Mucosa of rectum (tissue), 2 donors: ENCODE measurements around the gene ETS1.

Source experiments
- H3K27ac ChIP-seq, 2 donors: one replicate each; pipeline ENCODE4 v1.7.0; 2013; ENCODE audit warnings: inconsistent platforms in 2 of 2, low read depth in 2 of 2, low read length in 2 of 2
- H3K27me3 ChIP-seq, 2 donors: one replicate each; pipeline ENCODE4 v1.7.0; 2013; ENCODE audit warnings: low read length in 2 of 2; ENCODE audit not compliant: control insufficient read depth in 2 of 2, insufficient read depth in 2 of 2
- H3K36me3 ChIP-seq, 2 donors: one replicate each; pipeline ENCODE4 v1.7.0; 2013; ENCODE audit warnings: low read length in 2 of 2; ENCODE audit not compliant: control insufficient read depth in 2 of 2, insufficient read depth in 2 of 2
- H3K4me1 ChIP-seq, 2 donors: one replicate each; pipeline ENCODE4 v1.7.0; 2013; ENCODE audit warnings: low read length in 2 of 2, mild to moderate bottlenecking in 1 of 2; ENCODE audit not compliant: control insufficient read depth in 2 of 2, insufficient read depth in 2 of 2
- H3K4me3 ChIP-seq, 2 donors: one replicate each; pipeline ENCODE4 v1.7.0; 2013; ENCODE audit warnings: low read length in 2 of 2
- H3K9ac ChIP-seq, 2 donors: one replicate each; pipeline ENCODE4 v1.7.0; 2013; ENCODE audit warnings: low read length in 2 of 2, low read depth in 1 of 2, mild to moderate bottlenecking in 1 of 2
- H3K9me3 ChIP-seq, 2 donors: one replicate each; pipeline ENCODE4 v1.7.0; 2013; ENCODE audit warnings: low read length in 2 of 2; ENCODE audit not compliant: control insufficient read depth in 2 of 2
- donor health status: healthy.
- donor health status: Normal muscosa, but diverticular disease.

ETS1 gene

GRCh38 chr11:128555606-128556005, 31.8 kb downstream of the ETS1 start:
- Histone ChIP-seq H3K9ac (no peak overlapping the region), H3K27ac (no peak overlapping the region), H3K9me3 (no peaks in the 10 kb centered on the region), H3K27me3 (no peaks in the 10 kb centered on the region), H3K4me3 (no peak overlapping the region), H3K4me1 (peaks cover 3 to 8% of the 10 kb centered on the region in 2 donors), H3K36me3 (no peaks in the 10 kb centered on the region)

GRCh38 chr11:128553662-128554362, 33.5 kb downstream of the ETS1 start:
- Histone ChIP-seq H3K4me1 (peaks cover 7 to 13% of the 10 kb centered on the region in 2 donors), H3K27me3 (no peaks in the 10 kb centered on the region), H3K9me3 (no peaks in the 10 kb centered on the region), H3K9ac (no peak overlapping the region), H3K4me3 (no peak overlapping the region), H3K27ac (peak overlapping the region in 1 of 2 donors; percentile 66), H3K36me3 (no peaks in the 10 kb centered on the region)

- Histone ChIP-seq H3K9me3 (no peaks in the 10 kb centered on the region), H3K4me3 (peak overlapping the region in 1 of 2 donors; percentile 34), H3K27ac (peak overlapping the region in 1 of 2 donors; percentile 66), H3K27me3 (no peaks in the 10 kb centered on the region), H3K36me3 (no peaks in the 10 kb centered on the region), H3K9ac (no peak overlapping the region), H3K4me1 (peaks cover 14 to 20% of the 10 kb centered on the region in 2 donors)
Measured at GRCh38 chr11:128552783-128553661, 34.3 kb downstream of the ETS1 start.

- no peaks in the 10 kb centered on the region for H3K36me3 ChIP-seq
- H3K27ac ChIP-seq: peak overlapping the region in 1 of 2 donors; percentile 66
- H3K9me3 ChIP-seq: no peaks in the 10 kb centered on the region
- no peak overlapping the region for H3K9ac ChIP-seq
- peaks cover 14 to 24% of the 10 kb centered on the region in 2 donors for H3K4me1 ChIP-seq
- no peak overlapping the region for H3K4me3 ChIP-seq
- no peaks in the 10 kb centered on the region for H3K27me3 ChIP-seq
Measured at GRCh38 chr11:128551611-128552335, 35.6 kb downstream of the ETS1 start.

GRCh38 chr11:128551058-128551457, 36.3 kb downstream of the ETS1 start:
- no peaks in the 10 kb centered on the region for H3K36me3 ChIP-seq
- H3K4me1 ChIP-seq: peaks cover 14 to 24% of the 10 kb centered on the region in 2 donors
- H3K9me3 ChIP-seq: no peaks in the 10 kb centered on the region
- peak overlapping the region in 1 of 2 donors; percentile 3 for H3K27ac ChIP-seq
- H3K27me3 ChIP-seq: no peaks in the 10 kb centered on the region
- no peak overlapping the region for H3K4me3 ChIP-seq
- no peak overlapping the region for H3K9ac ChIP-seq

- Histone ChIP-seq H3K27me3 (no peaks in the 10 kb centered on the region), H3K36me3 (no peaks in the 10 kb centered on the region), H3K9me3 (no peaks in the 10 kb centered on the region), H3K4me3 (no peak overlapping the region), H3K4me1 (peaks cover 14 to 24% of the 10 kb centered on the region in 2 donors), H3K9ac (no peak overlapping the region), H3K27ac (peak overlapping the region in 1 of 2 donors; percentile 14)
Measured at GRCh38 chr11:128550261-128550821, 37.0 kb downstream of the ETS1 start.

GRCh38 chr11:128549256-128549944, 38.0 kb downstream of the ETS1 start:
- H3K4me1 ChIP-seq: peaks cover 17 to 28% of the 10 kb centered on the region in 2 donors

GRCh38 chr11:128548649-128549255, 38.6 kb downstream of the ETS1 start:
- Histone ChIP-seq H3K4me1 (peaks cover 19 to 30% of the 10 kb centered on the region in 2 donors), H3K9me3 (no peaks in the 10 kb centered on the region), H3K9ac (peak overlapping the region; percentile 47 to 50), H3K27ac (peak overlapping the region; percentile 59 to 65), H3K36me3 (no peaks in the 10 kb centered on the region), H3K4me3 (peak overlapping the region; percentile 54 to 71), H3K27me3 (no peaks in the 10 kb centered on the region)

More at GRCh38 chr11:128549256-128549944, 38.0 kb downstream of the ETS1 start:
- H3K4me3 ChIP-seq: peak overlapping the region in 1 of 2 donors; percentile 1
- no peak overlapping the region for H3K9ac ChIP-seq
- peak overlapping the region; percentile 59 to 65 for H3K27ac ChIP-seq
- H3K9me3 ChIP-seq: no peaks in the 10 kb centered on the region
- H3K36me3 ChIP-seq: no peaks in the 10 kb centered on the region
- no peaks in the 10 kb centered on the region for H3K27me3 ChIP-seq
